ENCODE results near the gene CSK.

CSK gene

DNA sequence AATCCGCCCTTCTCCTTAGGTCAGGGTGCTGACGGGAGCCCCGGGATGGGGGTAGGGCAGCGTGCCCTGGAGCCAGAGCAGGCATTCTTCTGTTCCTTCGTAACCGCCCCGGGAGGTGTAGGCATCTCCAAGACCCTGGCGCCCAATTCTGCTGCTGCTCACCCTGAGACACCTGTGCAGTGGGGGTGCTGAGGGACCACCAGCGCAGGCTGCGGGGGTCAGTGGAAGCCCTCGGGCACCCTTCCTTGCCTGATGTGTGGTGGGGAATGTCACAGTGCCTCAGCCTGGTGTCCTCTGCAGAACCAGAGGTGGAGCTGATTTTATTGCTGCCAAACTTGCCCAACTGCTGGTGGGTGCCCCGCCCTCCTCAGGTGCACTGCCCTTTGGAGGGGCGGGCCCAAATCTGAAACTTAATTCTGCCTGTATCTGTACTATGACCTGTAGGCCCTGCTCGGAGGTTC, 7.3 kb downstream of the CSK start:
- Histone ChIP-seq H3K4me3 (ENCODE audit: low read depth in 1 of 2, low read length in 2 of 2) (0 out of 4 replicates have a peak overlapping the region, but pooled peaks of 1 of the 2 experiments have one; percentile 55), H3K36me3 (ENCODE audit: insufficient read depth, low read length) (peaks cover 46% of the 10 kb centered on the region), H3K4me2 (ENCODE audit: insufficient read depth, low read length) (no peak overlapping the region), H3K9me3 (ENCODE audit: insufficient read depth, low read length, severe bottlenecking) (no peaks in the 10 kb centered on the region), H3K79me2 (ENCODE audit: insufficient read depth, low read length) (peaks cover 89% of the 10 kb centered on the region), H3K4me1 (ENCODE audit: insufficient read depth, low read length) (peaks cover 56% of the 10 kb centered on the region), H3K9ac (ENCODE audit: low read depth, low read length) (no peak overlapping the region), H3K27me3 (ENCODE audit: insufficient read depth, low read length, poor library complexity) (no peaks in the 10 kb centered on the region), H4K20me1 (ENCODE audit: insufficient read depth, low read length) (peaks cover 82% of the 10 kb centered on the region), H2AFZ (ENCODE audit: low read depth, low read length) (no peak overlapping the region), H3K27ac (ENCODE audit: low read length) (peak overlapping the region; percentile 90; the same call in 1 of the 2 replicates)
- ATAC-seq (ENCODE audit: insufficient read depth, low read depth) = no peak
- DNase-seq = no peak
- TF ChIP-seq EZH2 (IDR thresholded peaks at IDR 0.05; ENCODE audit: borderline replicate concordance, low read depth, low read length, severe bottlenecking) = no peak
- TF ChIP-seq, protein P1, sequence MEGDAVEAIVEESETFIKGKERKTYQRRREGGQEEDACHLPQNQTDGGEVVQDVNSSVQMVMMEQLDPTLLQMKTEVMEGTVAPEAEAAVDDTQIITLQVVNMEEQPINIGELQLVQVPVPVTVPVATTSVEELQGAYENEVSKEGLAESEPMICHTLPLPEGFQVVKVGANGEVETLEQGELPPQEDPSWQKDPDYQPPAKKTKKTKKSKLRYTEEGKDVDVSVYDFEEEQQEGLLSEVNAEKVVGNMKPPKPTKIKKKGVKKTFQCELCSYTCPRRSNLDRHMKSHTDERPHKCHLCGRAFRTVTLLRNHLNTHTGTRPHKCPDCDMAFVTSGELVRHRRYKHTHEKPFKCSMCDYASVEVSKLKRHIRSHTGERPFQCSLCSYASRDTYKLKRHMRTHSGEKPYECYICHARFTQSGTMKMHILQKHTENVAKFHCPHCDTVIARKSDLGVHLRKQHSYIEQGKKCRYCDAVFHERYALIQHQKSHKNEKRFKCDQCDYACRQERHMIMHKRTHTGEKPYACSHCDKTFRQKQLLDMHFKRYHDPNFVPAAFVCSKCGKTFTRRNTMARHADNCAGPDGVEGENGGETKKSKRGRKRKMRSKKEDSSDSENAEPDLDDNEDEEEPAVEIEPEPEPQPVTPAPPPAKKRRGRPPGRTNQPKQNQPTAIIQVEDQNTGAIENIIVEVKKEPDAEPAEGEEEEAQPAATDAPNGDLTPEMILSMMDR (IDR thresholded peaks at IDR 0.05; ENCODE audit: borderline replicate concordance, extremely low read depth, low read length, poor library complexity, severe bottlenecking) = no peak

DNA sequence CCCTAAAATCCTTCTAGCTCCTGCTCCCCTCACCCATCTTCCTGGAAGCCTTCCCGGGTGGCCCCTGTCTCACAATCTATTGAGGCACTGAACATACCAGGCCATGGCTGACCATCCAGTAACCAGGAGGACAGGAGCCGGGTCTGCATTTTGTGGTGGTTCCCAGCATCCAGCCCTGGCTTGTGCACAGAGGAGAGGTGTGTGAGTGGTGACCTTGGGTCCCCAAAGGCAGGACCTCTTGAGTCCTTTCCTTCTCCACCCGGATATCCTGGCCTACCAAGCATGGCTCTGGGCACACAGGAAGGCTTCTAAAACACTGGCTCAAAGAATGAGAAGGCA, 7.8 kb downstream of the CSK start:
- peaks cover 89% of the 10 kb centered on the region for H3K79me2 ChIP-seq (ENCODE audit: insufficient read depth, low read length)
- H3K36me3 ChIP-seq (ENCODE audit: insufficient read depth, low read length) = peaks cover 49% of the 10 kb centered on the region
- H3K27me3 ChIP-seq (ENCODE audit: insufficient read depth, low read length, poor library complexity) = no peaks in the 10 kb centered on the region
- no peak overlapping the region for H2AFZ ChIP-seq (ENCODE audit: low read depth, low read length)
- H3K9ac ChIP-seq (ENCODE audit: low read depth, low read length) = peak overlapping the region; percentile 9; the same call in 1 of the 2 replicates
- H3K4me1 ChIP-seq (ENCODE audit: insufficient read depth, low read length) = peaks cover 51% of the 10 kb centered on the region
- H3K4me3 ChIP-seq (ENCODE audit: low read depth in 1 of 2, low read length in 2 of 2) = no peak overlapping the region
- ATAC-seq (ENCODE audit: insufficient read depth, low read depth) (no peak), DNase-seq (no peak)
- peak overlapping the region; percentile 31; the same call in 1 of the 2 replicates for H3K27ac ChIP-seq (ENCODE audit: low read length)
- H4K20me1 ChIP-seq (ENCODE audit: insufficient read depth, low read length) = peaks cover 82% of the 10 kb centered on the region
- no peak overlapping the region for H3K4me2 ChIP-seq (ENCODE audit: insufficient read depth, low read length)
- H3K9me3 ChIP-seq (ENCODE audit: insufficient read depth, low read length, severe bottlenecking) = no peaks in the 10 kb centered on the region
- TF ChIP-seq, protein P1 (IDR thresholded peaks at IDR 0.05; ENCODE audit: borderline replicate concordance, extremely low read depth, low read length, poor library complexity, severe bottlenecking) = no peak
- TF ChIP-seq EZH2 (IDR thresholded peaks at IDR 0.05; ENCODE audit: borderline replicate concordance, low read depth, low read length, severe bottlenecking) = no peak

DNA sequence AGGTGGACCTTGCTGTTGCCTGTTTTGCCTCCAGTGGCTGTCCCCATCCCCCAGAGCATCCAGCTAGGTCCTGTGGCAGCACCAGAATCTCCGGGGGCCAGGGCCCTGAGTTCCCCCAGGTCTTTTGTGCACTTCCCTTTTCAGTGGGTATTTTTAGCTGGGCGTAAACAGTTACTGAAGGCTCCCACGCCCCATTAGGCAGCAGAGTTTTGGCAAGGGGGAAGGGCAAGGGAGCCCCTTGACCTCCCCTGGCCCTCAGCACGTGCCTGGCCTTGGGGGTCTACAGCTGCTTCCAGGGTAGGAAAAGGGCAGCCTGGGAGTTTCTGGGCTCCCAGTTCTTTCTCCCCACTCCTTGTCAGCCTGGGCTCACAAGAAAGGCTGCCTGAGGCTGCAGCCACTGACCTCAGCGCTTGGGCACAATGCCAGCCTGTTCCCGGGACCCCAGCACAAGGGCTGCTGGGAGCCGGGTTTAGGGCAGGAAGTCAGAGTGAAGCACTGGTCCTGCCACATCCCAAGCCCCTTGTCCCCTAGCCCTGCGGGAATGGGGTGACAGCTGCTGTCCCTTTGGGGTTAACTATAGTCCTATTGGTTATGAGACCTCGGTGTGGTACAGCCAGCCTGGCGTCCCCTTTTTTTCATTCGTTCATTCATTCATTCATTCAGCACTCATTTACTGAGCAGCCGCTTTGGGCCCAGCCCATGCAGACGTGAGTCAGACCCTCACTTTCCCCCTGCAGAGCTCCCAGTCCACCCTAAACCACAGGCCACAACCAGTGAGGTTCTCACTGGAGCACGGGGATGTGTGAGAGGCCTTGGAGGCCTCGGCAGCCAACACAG, 8.4 kb downstream of the CSK start:
- H3K27ac ChIP-seq (ENCODE audit: low read length) = peak overlapping the region; percentile 31; the same call in 1 of the 2 replicates
- H3K79me2 ChIP-seq (ENCODE audit: insufficient read depth, low read length) = peaks cover 89% of the 10 kb centered on the region
- no peak overlapping the region for H2AFZ ChIP-seq (ENCODE audit: low read depth, low read length)
- peak overlapping the region; percentile 9; the same call in 1 of the 2 replicates for H3K9ac ChIP-seq (ENCODE audit: low read depth, low read length)
- H3K4me2 ChIP-seq (ENCODE audit: insufficient read depth, low read length) = no peak overlapping the region
- no peaks in the 10 kb centered on the region for H3K9me3 ChIP-seq (ENCODE audit: insufficient read depth, low read length, severe bottlenecking)
- H3K36me3 ChIP-seq (ENCODE audit: insufficient read depth, low read length) = peaks cover 48% of the 10 kb centered on the region
- peaks cover 45% of the 10 kb centered on the region for H3K4me1 ChIP-seq (ENCODE audit: insufficient read depth, low read length)
- TF ChIP-seq, protein P1 (IDR thresholded peaks at IDR 0.05; ENCODE audit: borderline replicate concordance, extremely low read depth, low read length, poor library complexity, severe bottlenecking) = no peak
- TF ChIP-seq EZH2 (IDR thresholded peaks at IDR 0.05; ENCODE audit: borderline replicate concordance, low read depth, low read length, severe bottlenecking) = no peak
- no peaks in the 10 kb centered on the region for H3K27me3 ChIP-seq (ENCODE audit: insufficient read depth, low read length, poor library complexity)
- DNase-seq (no peak), ATAC-seq (ENCODE audit: insufficient read depth, low read depth) (no peak)
- no peak overlapping the region for H3K4me3 ChIP-seq (ENCODE audit: low read depth in 1 of 2, low read length in 2 of 2)
- peaks cover 81% of the 10 kb centered on the region for H4K20me1 ChIP-seq (ENCODE audit: insufficient read depth, low read length)

Measured in DND-41 (cell line).